ENCODE results near the gene KCNK7. TPM values are rescaled to one million over a fixed set of nuclear protein-coding genes. Genes with fewer than 3 reads are reported as not detected.

The KCNK7 gene
- polyA plus RNA-seq, 1 of the 3 experiments (the other 2 are of a cell fraction), result 0.58 TPM

- TF ChIP-seq NFIC (IDR thresholded peaks at IDR 0.05; ENCODE audit: borderline replicate concordance), result no peak
- TF ChIP-seq POLR2AphosphoS5 (IDR thresholded peaks at IDR 0.05; ENCODE audit: low read depth, low read length), result no peak
- TF ChIP-seq FOXM1 (IDR thresholded peaks at IDR 0.05; ENCODE audit: low read depth), result no peak
Observed at GRCh38 chr11:65553301-65554001, 42.1 kb downstream of the KCNK7 start (continued).

DNA sequence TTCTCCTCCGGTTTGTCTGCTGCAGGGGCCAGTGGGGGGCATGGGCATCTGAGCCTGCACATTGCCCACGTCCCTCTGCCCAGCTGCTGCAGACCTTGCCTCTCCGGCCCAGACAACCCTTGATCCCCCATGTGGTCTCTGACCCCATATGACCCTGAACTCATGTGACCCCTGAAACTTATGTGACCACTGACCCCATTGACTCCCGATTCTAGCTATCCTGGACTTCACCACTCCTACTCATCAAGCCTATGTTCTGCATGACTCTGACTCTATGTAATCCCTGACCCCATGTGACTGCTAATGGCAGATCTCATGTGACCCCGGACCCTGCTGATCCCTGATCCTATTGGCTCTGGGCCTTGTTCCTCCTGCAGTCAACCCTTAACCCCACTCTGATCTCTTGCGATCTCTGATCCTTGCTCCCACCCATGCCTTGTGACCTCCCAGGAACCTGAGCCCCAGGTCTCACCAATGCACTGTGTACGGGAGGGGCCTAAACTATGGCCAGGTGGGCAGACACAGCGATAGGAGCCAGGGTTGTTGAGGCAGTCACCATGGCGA is 43.1 kb downstream of the KCNK7 start:
- Histone ChIP-seq H3K4me1 (ENCODE audit: control insufficient read depth in 1 of 2, insufficient read depth in 2 of 2, low read depth in 1 of 2, low read length in 1 of 2) (peaks cover 16 to 34% of the 10 kb centered on the region in 2 experiments; a peak in 3 of 4 replicates), H2AFZ (ENCODE audit: low read depth) (no peak overlapping the region), H3K79me2 (ENCODE audit: insufficient read depth) (peaks cover 50% of the 10 kb centered on the region), H3K4me2 (no peak overlapping the region), H3K27me3 (ENCODE audit: insufficient read depth) (no peaks in the 10 kb centered on the region), H4K20me1 (ENCODE audit: insufficient read depth) (peaks cover 21% of the 10 kb centered on the region), H3K4me3 (ENCODE audit: low read depth in 2 of 2, low read length in 1 of 2) (no peak overlapping the region), H3K9me3 (no peaks in the 10 kb centered on the region), H3F3A (replicated peaks; ENCODE audit: insufficient read depth) (peaks cover 6% of the 10 kb centered on the region), H3K27ac (ENCODE audit: low read depth in 2 of 2, low read length in 1 of 2) (no peak overlapping the region; a peak in 1 of 4 replicates), H3K36me3 (replicated peaks in 1 of 2; ENCODE audit: control insufficient read depth in 1 of 2, insufficient read depth in 2 of 2, low read length in 1 of 2) (peaks cover 29 to 39% of the 10 kb centered on the region in 2 experiments), H3K9me2 (no peaks in the 10 kb centered on the region), H3K9ac (no peak overlapping the region)
- TF ChIP-seq EZH2phosphoT487 (IDR thresholded peaks at IDR 0.05; ENCODE audit: borderline replicate concordance, low read depth), result no peak
- TF ChIP-seq, protein P1, sequence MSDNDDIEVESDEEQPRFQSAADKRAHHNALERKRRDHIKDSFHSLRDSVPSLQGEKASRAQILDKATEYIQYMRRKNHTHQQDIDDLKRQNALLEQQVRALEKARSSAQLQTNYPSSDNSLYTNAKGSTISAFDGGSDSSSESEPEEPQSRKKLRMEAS (IDR thresholded peaks at IDR 0.05; ENCODE audit: low read depth), result no peak
- TF ChIP-seq RAD21 (IDR thresholded peaks at IDR 0.05; ENCODE audit: low read length), result no peak
- no peak for TF ChIP-seq NRF1 (IDR thresholded peaks at IDR 0.05; ENCODE audit: low read depth, low read length)
- no peak for TF ChIP-seq FOSL2 (IDR thresholded peaks at IDR 0.05; ENCODE audit: borderline replicate concordance, low read depth)
- no peak for TF ChIP-seq SIN3A (IDR thresholded peaks at IDR 0.05; ENCODE audit: borderline replicate concordance, low read depth, low read length)
- TF ChIP-seq, protein P2, sequence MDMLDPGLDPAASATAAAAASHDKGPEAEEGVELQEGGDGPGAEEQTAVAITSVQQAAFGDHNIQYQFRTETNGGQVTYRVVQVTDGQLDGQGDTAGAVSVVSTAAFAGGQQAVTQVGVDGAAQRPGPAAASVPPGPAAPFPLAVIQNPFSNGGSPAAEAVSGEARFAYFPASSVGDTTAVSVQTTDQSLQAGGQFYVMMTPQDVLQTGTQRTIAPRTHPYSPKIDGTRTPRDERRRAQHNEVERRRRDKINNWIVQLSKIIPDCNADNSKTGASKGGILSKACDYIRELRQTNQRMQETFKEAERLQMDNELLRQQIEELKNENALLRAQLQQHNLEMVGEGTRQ (IDR thresholded peaks at IDR 0.05; ENCODE audit: borderline replicate concordance, low read depth, low read length), result no peak
- TF ChIP-seq MXI1 (IDR thresholded peaks at IDR 0.05; ENCODE audit: low read depth, low read length), result no peak
- TF ChIP-seq SMC3 (IDR thresholded peaks at IDR 0.05; ENCODE audit: low read depth, low read length), result no peak
- TF ChIP-seq ZBTB33 (IDR thresholded peaks at IDR 0.05; ENCODE audit: borderline replicate concordance, low read depth), result no peak
- no peak for TF ChIP-seq MEF2A (IDR thresholded peaks at IDR 0.05; ENCODE audit: borderline replicate concordance, low read depth)
- TF ChIP-seq JUND (IDR thresholded peaks at IDR 0.05), result no peak
- no peak for TF ChIP-seq TAF1 (IDR thresholded peaks at IDR 0.05; ENCODE audit: borderline replicate concordance, low read depth, low read length)
- TF ChIP-seq RFX5 (IDR thresholded peaks at IDR 0.05; ENCODE audit: low read length), result no peak
- TF ChIP-seq YY1 (IDR thresholded peaks at IDR 0.05; ENCODE audit: low read depth), result no peak
- TF ChIP-seq, protein P3, sequence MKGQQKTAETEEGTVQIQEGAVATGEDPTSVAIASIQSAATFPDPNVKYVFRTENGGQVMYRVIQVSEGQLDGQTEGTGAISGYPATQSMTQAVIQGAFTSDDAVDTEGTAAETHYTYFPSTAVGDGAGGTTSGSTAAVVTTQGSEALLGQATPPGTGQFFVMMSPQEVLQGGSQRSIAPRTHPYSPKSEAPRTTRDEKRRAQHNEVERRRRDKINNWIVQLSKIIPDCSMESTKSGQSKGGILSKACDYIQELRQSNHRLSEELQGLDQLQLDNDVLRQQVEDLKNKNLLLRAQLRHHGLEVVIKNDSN (IDR thresholded peaks at IDR 0.05; ENCODE audit: borderline replicate concordance, low read depth), result no peak
- ChIA-PET CTCF (interaction anchor here (0.6 to 6.4 kb wide), 16 partner anchors 8 to 232 kb away, joined by 3 to 88 read pairs (median 4); partner anchors contain the start of genes FAM89B, KCNK7 and ZNRD2), POLR2A (interaction anchor here (0.8 kb wide), 1 partner anchor 11 kb away, joined by 3 read pairs; no protein-coding TSS in a partner anchor)
- 84% methylated on average over 6 of the region's 9 CpGs for WGBS (ENCODE audit: low lambda C conversion rate)
- DNase-seq, result no peak

All from SK-N-SH (cell line).